HG03575 (cell line): ENCODE data around the gene TPSG1.

Experiments used
- ATAC-seq: cut with Tn5 transposase; IDR thresholded peaks from one replicate; pipeline ENCODE4 v1.9.1; 2021; ENCODE audit not compliant: unreplicated experiment, insufficient number of reproducible peaks, low FRiP score; ENCODE audit errors: extremely low read depth

TPSG1 gene

DNA sequence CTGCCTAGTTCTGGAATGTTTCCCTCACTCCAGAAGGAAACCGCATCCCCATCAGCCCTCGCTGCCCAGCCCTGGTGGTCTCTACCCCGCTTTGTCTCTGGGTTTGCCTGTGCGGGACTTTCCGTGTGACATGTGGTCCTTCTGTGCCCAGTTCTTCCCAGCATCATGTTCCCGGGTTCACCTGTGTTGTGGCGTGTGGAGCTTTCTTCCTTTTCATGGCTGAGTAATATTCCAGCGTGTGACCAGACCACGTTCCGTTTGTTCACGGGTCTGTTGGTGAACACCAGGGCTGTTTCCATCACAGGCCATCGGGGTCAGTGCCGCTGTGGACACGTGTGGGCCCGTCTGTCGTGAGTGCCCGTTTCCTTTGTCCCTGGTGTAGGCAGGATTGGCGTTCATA lies 40.1 kb downstream of the TPSG1 start:
- ATAC-seq = no peak

DNA sequence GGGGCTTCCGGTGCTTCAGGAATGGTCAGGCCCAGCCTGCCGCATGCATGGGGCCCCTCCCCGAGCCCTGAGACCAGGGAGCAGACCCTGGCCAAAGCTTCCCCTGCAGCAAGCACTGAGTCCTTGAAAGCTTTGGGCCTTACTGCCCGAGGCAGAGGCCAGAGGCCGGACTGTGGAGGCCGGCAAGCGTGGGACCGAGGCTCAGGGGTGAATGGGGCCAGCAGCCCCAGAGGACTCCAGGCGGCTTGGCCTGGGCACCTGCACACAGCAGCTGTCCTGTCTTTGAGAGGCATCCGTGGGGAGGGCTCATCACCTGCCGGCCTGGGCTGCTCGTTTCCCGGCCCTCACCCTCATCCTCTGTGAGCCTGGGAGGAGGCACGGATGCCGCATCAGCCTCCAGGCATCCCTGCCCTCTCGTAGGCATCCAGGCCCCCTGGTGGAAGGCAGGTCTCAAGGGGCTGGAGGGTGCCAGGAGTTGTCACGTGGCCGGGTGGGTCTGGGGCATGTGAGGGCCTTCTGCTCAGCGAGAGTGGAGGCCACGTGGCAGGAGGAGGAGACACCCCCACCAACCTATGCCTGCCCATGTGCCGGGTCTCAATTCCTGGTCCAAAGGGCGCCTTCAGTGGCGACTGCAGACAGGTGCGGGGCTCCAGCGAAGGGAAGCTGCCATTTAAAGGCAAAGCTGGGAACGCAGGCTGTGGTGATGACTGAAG lies 40.8 kb downstream of the TPSG1 start:
- no peak for ATAC-seq

DNA sequence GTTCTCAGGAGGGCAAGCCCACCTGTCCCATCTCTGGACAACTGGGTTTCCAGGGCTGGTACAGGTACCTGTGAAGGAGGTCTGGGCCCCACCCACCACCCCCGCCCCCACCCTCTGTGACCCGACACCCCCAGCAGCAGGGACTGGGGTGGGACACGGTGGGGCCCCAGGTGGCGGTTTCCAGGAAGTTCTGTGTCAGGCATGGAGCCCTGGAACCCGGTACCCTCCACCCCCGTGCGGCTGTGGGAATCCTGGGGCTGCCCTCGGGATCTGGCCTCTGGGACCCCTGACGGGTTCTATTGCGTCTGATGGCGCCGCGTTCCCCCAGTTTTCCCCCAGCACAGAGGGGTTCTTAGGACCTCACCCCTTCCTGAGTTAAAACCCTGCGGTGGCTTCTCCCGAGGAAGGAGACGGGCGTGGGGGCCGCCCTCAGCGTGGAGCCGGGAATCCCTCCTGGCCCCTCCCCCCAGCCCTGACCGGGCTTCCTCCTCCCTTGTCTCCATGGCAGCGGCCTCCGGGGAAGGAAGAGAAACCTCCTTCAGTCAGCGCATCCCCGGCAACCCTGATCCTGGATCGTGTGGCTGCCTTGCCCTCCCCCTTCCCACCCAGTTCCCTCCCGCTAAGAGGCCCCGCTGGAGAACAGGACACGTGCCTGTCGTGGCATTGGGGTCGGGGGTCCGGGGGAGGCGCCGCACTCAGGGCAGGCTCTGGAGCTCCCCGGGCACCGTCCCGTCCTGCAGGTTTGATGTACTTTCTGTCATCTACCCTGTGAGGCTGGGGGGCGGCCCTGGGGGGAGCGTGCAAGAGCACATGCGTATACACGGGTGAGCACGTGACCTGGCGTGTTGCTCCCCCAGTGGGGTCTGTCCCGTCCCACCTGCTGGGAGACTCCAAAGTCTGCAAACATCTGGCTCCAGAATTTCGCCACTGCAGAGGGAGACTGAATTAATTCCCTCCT lies 41.8 kb downstream of the TPSG1 start:
- ATAC-seq = no peak

DNA sequence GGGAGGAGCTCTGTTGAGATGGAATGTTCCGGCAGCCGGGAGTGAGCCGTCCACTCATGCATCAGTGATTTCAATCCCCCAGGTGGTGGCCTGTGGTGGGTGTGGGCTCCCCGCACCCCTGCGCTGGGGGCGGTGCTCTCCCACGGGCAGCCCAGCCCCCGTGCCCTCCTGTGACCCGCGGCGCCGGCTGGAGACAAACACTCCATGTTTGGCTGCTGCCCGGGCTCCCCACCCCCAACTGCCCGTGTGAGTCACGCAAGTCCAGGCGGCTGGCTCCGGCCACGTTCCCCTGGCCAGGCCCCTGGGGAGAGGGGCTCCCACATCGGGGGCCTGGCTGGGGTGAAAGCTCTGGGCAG lies 42.8 kb downstream of the TPSG1 start:
- ATAC-seq = no peak

DNA sequence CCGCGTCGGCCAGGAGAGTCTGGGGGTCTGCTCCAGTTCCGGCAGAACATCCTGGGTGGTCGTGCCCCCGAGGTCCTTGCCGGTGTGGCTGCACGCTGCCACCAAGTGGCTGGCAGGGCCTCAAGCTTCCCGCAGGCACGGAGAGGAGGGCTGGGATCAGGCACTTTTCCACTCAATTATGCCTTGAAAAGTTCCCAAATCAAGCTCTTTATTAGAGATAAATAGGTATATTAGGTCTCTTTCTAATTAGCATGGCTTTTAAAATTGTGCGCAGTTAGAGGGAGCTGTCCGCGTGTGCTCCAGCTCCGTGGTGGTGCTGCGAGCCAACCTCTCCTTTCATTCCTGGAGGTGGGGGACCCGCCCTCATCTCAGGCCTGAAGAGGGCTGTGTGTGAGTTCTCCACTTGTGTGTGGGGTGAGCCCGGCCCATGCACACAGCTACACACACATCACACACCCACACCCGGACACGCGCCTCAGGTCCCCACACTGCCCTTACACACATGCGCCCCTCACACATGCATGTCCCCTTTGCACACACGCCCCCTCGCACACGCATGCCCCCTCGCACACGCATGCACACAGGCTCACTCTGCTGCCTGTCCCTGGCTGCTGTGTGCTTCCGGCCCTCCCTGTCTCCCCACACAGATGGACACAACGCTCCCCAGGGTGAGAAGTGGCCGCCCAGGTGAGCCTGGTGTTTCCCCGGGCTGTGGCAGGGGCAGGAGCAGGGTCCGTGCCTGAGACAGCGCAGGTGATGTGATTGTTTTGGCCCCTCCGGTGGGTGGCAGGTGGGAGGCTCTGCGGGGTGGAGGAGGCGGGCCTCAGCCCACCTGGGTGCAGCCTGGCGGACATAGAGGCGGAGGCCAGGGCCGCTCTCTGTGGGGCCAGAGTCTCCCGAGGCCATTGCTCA lies 43.4 kb downstream of the TPSG1 start:
- ATAC-seq = no peak

DNA sequence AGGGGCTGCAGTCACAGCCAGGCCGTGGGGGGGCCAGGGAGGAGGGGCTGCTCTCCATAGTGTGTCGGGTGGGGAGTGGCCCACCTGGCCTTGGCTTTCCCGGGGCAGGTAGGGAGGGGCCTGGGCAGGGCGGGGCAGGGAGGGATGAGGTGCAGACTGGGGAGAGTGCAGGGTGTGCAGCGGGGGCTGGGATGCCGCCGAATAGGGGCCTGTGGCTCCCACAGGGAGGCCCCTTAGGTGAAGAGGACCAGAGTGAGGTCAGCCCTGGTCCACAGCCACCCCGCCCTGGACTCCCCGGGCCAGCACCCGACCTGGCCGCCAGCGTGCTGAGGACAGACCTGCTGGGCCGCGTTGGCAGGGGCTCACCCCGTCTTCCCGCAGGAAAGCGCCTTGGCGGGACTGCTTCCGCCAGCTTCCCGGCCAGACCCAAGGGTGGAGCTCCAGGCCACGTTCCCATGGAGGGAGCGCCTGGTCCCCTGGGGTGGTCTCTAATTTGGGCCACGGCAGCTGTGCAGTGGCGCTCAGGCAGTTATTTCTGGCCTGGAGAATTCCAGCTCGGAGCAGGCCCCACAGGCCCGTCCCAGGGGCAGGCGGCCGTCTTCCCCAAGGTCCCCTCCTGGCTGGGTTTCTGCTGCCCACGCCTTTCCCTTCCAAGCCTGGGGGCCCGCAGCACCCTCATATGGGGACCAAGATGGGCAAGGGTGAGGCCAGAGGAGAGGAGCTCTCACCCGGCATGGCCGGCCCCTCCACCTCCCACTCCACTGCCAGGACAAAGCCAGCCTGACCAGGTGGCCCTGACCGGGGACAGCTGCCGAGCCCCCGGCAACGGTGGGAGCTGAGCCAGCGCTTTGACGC lies 44.3 kb downstream of the TPSG1 start:
- ATAC-seq = no peak

DNA sequence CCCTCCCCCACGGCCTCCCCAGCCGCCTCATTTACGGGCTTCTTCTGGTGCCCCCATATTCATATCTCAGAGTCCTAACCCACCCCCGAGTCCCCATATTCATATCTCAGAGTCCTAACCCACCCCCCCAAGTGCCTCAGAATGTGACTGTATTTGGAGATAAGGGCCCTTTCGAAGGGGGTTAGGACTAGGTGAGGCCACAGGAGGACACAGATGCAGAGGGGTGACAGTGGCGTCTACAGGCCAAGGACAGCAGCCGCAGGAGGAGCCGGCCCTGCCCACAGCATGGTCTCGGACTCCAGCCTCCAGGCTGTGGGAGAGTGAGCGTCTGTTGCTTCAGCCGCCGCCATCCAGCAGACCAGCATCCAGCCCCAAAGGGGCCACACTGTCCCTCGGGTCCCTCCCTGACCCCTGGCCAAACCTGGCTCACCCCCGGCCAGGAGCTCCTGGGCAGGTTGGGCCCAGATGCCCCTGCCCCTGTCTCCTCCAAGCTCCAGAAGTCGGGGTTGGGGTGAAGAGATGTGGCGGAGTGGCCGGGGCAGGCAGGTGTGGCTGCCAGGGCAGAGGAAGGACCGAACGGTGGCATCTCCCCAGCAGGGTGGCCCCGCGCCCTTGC lies 46.7 kb downstream of the TPSG1 start:
- ATAC-seq = no peak

DNA sequence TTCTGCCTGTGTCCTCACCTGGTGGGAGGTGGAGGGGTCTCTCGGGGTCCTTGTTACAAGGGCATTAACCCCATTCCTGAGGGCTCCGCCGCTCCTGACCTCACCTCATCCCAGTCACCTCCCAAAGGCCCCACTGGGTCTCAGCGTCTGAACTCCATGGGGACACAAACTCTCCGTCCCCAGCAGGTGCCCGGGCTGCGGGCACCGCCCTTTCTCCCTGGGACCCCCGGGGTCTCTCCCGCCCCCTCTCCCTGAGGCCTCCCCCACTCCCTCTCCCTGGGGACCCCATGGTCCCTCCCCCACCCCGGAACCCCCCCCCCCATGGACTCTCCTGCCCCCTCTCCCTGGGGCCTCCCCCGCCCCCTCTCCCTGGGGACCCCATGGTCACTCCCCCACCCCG lies 47.3 kb downstream of the TPSG1 start:
- no peak for ATAC-seq

DNA sequence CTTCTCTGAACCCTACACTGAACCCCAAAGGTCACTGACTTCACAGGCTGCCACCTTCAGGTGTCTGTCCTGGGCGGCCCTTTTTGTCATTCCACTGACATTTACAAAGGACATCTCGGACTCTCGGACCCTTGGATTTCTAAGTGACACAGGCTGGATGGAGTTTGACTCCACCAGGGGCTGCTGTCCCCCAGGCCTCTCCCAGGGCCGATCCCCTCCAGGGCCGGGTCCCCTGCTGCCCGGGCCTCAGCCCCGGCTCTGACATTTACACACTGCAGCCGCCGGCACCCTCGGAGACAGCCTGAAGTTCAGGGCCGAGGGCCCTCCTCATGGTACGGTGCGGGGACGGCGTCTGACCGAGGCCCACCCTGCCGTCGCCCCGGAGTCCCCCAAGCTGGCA lies 48.0 kb downstream of the TPSG1 start:
- ATAC-seq = no peak

DNA sequence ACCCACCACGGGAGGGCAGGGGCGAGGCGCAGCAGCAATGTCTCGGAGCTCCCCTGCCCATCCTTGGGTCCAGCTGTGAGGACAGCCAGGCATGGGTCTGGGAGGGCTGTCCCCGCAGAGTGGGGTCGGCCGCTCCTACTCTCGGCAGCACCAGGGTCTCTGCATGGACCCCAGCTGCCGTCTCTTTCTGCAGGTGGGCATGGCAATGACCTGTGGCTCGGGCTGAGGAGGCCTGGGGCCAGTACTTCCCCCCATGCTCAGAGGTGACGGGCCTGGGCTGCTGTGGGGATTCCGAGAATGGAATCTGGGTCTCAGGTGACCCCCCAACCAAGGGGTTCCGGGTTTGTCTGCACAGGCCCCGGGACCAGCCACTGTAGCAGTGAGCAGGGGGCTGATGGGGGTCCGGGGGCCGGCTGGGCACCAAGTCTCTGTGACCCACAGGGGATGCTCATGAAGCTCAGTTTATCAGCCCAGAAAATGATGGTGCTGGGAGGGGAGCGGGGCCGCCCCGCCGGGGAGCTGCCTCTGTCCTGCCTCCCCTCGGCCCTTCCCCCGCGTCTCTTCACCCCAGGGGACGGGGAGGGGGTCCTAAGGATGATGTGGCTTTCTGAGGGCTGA lies 48.7 kb downstream of the TPSG1 start:
- no peak for ATAC-seq

DNA sequence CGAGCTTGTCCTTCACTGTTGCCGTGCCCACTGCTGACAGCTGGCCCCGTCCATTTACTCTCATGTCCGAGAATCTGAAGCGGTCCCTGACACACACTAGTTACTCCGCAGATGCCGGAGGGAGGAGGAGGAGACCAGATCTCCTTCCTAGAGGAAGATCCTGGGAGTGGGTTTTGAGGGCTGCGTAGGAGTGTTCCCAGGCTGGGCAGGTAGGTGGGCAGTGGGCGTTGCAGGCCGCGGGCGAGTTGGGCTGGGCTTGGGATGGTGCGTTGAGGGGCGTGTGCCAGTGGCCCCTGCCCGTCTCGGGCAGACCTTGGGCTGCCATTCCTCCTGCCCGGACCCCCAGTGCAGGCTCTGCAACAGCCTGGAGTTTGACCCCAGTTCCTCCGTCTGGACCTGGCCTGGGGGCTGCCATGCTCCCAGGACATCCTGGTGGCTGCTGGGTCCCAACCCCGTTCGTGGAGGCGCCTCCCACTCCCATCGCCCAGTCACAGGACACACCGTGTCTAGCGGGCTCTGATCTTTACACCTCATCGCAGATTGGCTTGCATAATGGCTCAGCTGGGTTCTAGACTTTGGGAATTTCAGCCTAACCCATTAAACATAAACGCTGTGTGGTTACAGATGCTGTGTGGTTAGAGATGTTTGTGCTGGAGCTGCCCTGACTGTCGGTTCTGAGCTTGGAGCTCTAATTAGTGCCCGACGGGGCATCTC lies 49.3 kb downstream of the TPSG1 start:
- no peak for ATAC-seq

DNA sequence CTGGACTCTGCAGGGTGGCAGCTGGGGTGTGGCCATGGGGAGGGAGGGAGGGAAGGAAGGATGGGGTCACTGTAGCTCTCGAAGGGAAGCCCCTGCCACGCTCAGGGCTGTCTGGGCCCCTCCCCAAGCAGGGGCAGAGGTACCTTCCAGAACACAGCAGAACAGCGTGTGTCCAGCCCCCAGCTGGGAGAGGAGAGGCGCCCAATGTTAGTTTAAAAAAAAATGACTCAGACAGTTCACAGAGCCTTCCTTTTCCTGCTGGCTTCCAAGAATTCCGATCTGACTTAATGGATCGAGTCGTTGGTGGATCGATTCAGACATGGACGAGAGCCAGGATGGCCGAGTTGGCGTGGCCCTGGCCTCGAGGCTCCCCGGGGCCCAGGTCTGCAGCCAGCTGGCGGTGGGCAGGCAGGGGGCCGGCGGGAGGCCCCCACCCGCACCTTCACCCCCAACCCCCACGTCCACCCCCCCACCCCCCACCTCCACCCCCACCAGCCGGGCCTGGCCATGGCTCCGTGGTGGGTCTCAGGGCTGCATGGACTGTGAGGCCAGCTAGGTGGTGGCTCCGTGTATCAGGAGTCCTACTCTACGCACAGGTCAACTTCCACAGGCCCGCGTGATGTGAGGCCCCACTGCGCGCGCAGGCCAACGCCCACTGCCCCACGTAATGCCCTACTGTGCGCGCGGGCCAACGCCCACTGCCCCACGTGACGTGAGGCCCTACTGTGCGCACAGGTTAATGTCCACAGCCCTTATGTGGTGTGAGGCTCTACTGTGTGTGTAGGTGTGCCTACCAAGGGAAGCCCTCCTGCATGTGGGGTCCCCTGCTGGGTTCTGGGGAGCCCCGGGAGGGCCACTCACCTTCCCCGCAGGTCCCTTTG lies 50.4 kb downstream of the TPSG1 start:
- ATAC-seq = no peak

DNA sequence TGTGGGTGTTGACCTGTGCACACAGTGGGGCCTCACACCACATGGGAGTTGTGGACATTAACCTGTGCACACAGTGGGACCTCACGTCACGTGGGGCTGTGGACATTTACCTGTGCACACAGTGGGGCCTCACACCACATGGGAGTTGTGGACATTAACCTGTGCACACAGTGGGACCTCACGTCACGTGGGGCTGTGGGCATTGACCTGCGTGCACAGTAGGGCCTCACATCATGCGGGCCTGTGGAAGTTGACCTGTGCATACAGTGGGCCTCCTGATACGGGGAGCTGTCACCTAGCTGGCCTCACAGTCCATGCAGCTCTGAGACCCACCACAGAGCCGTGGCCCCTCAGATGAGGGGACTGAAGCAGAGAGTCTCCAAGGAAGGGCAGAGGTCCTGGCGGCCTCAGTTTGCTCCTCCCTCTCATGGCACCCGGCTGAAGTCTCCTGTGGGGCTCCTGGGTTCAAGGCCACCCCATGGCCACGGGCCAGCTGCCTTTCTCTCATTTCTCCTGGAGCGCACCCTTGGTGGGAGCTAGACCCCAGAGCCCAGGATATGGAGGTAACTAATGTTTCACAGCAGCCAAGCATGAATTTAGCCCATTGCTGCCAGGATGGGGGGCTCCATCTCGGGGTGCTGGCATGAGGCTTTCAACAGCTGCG lies 51.1 kb downstream of the TPSG1 start:
- no peak for ATAC-seq

DNA sequence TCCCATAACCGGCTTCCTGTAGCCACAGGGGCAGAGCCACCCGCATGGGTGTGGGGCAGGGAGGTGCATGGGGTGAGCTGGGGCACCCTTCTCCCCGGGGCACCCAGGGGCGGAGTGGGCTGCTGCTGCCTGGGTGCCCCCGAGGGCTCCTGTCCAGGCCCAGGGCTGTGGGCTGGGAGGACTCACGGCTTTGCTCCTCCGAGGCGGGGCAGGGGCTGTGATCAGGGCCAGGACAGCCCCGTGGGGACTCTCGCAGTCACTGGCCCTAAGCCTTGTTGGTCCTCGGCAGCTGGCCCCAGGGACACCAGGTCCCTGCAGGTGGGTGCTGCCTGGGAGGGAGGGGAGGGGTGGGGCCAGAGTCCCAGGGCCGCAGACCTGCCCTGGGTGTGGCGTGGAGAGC lies 52.4 kb downstream of the TPSG1 start:
- no peak for ATAC-seq

DNA sequence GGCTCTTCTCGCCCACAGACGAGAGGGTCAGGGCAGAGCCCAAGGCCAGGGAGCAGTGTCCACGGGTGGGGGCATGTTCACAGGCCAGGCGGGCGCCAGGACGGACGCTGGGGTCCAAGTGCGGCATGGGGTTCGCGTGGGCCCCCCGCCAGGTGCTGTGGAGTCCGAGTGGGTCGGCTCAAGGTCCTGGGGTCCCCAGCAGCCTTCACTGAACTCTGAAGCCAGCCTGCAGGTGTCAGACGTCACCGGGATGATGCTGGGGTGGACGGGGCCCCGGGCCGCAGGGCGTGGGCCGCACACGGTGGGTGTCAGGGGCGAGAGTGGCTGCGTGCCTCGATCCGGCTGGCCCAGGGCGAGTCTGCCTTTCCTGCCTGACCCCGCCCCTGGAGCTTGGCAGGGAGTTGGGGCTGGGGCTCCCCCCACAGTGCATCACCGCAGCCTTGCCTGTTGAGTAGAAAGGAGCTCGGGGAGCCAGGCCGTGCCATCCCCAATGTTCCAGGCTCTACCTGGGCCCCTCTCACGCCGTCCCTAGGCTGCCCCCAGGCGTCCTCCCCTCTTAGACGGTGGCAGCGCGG lies 53.1 kb downstream of the TPSG1 start:
- no peak for ATAC-seq
